Measurements from ENCODE around the gene CYFIP2.
"Not testable (repeated sequence)": the region's sequence is repeated elsewhere in the genome, so short reads cannot be mapped to it uniquely, and the experiment has no call there.

CYFIP2 gene

DNA sequence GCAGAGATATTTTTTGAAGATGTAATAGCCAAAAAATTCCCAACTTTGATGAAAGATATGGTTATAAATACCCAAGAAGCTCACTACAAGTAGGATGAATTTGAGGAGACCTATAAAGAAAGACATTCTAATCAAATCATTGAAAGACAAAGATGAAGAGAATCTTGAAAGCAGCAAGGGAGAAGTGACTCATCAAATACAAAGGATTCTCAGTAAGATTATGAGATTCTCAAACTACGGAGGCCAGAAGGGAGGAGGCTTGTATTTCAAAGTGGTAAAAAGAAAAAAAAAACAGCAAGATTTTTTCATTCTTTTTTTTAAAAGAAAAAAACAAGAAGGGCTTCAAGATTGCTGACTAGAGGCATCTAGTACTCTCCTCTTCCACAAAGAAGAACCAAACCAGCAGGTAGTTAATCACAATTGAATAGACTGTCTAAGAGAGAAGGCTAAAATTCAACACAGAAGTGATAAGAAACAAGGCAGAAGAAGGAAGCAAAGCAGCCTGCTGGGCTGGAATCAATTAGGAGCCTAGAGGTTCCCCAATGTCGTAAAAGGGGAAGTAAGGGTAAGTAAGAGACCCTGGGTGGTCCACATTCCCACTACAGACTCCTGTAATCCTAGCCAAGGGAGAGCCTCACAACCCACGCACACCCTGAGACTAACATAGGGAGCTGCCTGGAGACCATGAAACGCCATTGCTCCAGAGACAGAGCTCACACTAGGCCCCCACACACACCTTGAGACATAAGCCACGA is 135.0 kb downstream of the CYFIP2 start:
- DNase-seq, result no peak

DNA sequence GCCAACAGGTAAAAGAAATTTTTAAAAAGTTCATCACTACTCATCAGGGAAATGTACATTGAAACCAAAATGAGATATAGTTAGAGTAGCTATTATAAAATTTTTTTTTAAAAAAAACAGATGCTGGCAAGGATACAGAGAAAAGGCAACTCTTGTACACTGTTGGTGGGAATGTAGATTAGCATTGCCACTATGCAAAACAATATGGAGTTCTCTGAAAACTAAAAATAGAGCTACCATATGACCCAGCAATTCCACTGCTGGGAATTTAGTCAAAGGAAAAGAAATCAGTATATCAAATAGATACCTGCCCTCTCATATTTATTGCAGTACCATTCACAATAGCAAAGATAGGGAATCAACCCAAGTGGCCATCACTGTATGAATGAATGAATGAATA is 149.9 kb downstream of the CYFIP2 start:
- DNase-seq, result no peak

DNA sequence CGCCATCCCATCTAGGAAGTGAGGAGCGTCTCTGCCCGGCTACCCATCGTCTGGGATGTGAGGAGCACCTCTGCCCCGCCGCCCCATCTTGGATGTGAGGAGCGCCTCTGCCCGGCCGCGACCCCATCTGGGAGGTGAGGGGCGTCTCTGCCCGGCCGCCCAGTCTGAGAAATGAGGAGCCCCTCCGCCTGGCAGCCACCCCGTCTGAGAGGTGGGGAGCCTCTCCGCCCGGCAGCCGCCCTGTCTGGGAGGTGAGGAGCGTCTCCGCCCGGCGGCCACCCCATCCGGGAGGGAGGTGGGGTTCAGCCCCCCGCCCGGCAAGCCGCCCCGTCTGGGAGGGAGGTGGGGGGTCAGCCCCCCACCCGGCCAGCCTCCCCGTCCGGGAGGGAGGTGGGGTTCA is 153.6 kb downstream of the CYFIP2 start:
- DNase-seq, result not testable (repeated sequence)

DNA sequence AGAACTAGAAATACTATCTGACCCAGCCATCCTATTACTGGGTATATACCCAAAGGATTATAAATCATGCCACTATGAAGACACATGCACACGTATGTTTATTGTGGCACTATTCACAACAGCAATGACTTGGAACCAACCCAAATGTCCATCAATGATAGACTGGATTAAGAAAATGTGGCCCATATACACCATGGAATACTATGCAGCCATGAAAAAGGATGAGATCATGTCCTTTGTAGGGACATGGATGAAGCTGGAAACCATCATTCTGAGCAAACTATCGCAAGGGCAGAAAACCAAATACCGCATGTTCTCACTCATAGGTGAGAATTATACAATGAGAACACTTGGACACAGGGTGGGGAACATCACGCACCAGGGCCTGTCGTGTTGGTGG is 164.0 kb downstream of the CYFIP2 start:
- not testable (repeated sequence) for DNase-seq

DNA sequence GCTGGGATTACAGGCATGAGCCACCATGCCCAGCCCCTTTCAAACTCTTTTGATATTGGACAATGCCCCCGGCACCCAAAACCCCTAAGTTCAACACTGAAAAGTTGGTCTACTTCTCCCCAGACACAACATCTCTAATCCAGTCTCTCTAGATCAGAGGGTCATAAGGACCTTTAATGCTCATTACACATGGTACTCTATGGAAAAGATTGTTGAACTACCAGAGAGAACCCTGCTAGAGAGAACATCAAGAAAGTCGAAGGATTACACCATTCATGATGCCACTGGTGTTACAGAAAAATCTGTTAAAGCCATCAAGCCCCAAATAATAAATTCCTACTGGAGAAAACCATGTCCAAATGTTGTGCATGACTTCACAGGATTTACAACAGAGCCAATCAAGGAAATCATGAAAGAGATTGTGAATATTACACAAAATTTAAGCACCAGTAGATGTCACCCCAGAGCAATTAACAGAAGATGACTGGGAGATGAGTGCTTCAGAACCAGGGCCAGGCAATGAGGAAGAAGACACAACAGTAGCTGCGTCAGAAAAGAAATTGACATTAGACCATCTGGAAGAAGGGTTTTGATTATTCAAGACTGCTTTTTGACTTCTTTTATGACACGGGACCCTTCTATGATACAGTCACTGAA is 165.7 kb downstream of the CYFIP2 start:
- DNase-seq, result peak; percentile 70

DNA sequence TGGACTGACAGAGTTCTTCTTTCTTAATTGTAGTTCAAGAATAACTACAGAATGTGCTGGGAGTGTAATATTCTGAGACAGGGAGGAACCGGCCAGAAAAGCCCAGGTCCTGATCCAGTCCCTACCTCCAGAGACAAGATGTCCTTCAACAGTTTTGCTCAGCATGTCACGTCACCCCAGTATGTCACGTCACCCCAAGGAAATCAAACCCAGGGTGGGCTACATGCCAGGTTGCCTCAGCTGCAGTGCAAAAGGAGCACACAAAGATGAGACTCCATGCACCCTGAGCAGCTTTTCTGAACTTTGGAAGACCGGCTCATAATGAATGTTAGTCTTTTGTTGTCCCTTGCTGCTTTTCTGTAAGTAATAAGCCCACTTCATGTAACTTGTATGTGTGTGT is 168.2 kb downstream of the CYFIP2 start:
- DNase-seq, result no peak

DNA sequence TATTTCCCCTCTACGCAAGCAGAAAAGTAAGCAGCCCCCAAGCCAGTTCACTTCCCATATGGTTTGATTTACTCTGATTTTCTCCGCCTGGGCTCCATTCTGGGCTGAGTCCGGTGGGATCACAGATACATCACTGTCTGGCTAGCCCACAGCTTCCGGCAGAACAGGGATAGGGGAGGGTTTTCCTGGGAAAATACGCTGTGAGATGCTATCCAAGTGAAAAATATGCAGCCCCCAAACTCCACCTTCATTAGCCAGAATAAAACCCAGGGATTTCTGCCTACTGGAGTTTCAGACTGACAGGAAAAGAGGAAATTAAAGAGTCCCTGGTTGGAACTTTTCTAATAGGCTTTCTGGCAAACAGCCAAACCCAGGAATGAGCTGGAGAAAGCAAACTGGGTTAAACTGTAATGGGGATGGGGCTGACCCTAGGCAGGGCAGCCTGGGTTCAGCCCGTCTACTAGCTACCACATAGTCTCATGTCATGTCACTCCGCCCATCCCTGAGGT is 177.2 kb downstream of the CYFIP2 start:
- no peak for DNase-seq

DNA sequence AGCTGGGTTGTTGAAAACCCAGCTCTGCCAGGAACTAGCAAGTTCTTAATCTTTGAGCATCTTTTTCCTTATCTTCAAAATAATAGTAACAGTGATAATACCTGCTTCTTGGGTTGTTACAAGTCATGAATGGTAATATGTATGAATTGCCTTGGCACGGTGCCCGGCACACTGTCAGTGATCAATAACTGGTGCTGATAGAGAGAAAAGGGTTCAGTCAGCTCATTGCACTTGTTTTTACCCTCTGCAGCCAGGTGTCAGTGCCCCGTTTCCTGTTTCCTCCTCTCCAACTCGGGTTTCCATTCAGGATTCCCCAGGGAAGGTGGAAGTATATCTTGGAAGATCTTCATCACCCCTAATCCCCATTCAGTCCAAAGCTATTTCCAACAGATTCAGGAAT is 178.3 kb downstream of the CYFIP2 start:
- DNase-seq, result no peak
